GM21723 (cell line): ENCODE results near the gene GNB5.

Source experiments
- ATAC-seq: cut with Tn5 transposase; IDR thresholded peaks from one replicate; pipeline ENCODE4 v1.9.1; 2021; ENCODE audit warnings: mild to moderate bottlenecking, moderate library complexity; ENCODE audit not compliant: unreplicated experiment

Gene GNB5

DNA sequence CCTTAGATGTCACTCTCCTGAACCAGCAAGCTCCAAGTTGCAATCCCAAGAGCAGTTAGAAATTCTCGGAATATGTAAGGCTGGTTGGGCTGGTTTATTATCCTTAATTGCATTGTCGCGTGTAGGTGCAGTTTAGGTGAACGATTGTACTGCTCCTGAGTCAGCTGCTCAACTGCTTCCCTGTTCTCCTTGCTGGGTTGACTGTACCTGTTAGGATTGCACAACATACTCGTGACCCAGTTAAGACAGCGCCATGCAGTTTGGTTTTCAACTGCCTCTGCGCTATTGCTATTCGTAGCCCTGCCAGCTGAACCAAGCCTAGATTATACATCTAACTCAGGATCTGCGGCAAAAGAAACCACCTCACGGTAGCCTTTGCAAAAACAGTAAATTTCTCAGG, 119.6 kb downstream of the GNB5 start:
- no peak for ATAC-seq

DNA sequence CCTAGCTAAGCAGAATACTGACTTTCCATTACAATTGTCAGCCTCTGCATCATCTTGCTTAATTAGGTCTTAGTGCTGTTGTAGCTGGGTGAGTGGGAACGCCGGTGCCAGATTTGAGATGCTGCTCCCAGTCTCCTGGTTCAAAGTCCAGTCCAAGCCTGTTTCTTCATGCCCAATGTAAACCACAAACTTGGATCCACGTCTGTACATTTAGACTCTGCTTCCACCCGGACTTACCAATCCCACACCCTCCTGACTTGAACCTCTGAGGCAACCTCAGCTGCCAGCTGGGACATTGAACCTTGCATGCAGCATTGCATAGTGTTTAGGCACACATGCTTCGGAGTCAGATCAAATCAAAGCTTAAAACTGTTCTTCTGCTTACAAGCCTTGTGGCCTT, 121.6 kb downstream of the GNB5 start:
- ATAC-seq, result no peak

DNA sequence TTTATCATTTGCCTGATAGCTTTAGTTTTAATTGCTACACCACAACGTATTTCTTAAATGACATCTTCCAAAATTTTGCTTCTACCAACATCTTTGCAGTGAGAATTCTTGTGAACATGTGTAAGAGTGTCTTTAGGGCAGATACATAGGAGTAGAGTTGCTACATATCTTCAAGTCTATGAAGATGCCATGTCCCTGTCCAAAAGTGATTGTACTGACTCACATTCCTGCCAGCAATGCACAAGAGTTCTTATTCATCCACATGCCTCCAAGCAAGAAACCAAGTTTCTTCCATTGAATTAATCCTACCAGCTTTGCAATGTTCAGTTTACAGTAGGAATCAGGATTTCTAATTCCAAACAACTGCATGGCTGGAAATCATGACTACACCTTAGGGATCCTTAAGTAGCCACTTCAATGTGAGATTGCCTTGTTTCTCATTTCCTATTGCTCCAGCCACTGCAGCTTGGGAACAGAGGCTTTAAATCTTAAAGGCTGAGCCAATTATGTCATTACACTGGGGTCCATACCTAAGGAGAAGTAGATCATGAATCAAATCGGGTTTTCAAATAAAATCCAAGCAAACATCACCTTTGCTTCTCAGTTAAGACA, 123.1 kb downstream of the GNB5 start:
- ATAC-seq, result no peak

- ATAC-seq, result no peak
Observed at GRCh38 chr15:52067545-52067926, 123.7 kb downstream of the GNB5 start.

DNA sequence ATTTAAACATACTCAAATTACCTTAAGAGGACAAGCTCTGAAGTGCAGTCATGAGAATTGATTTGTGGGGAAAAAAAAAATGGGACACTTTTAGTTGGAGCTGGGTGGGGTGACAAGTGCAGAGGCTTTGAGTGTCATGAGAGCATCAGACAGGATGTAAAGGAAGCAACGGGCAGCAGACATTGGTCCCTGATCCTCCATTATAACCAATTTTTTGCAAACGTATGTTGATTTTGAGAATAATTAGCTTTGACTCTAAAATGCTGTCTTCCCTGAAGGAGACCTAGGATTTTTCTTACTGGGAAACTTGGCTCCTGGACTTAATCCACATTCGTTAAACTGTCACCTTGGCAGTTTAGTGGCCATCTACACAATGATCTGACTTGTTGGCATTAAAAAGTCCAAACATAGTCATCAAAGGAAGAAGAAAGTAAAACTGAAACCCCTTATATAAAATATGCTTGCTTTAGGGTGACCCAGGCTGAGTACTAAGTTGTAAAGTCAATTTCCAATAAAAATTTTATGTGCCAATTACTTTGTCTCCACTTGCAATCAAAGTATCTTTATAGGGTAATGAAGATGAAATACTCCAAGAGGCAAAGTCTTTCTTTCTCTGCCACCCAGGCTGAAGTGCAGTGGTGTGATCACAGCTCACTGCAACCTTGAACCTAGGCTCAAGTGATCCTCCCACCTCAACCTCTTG, 124.2 kb downstream of the GNB5 start:
- ATAC-seq, result no peak
